ENCODE data around the gene CRACR2B.

GRCh38 chr11:859394-860131 lies 31.8 kb downstream of the CRACR2B start:
- TF ChIP-seq EZH2 (IDR thresholded peaks at IDR 0.05; ENCODE audit: borderline replicate concordance, insufficient read depth, low read depth, low read length, poor library complexity, severe bottlenecking), result no peak
- no peak for TF ChIP-seq CTCF (IDR thresholded peaks at IDR 0.05)
